Measurements from ENCODE around the gene CDK5.

CDK5 gene

DNA sequence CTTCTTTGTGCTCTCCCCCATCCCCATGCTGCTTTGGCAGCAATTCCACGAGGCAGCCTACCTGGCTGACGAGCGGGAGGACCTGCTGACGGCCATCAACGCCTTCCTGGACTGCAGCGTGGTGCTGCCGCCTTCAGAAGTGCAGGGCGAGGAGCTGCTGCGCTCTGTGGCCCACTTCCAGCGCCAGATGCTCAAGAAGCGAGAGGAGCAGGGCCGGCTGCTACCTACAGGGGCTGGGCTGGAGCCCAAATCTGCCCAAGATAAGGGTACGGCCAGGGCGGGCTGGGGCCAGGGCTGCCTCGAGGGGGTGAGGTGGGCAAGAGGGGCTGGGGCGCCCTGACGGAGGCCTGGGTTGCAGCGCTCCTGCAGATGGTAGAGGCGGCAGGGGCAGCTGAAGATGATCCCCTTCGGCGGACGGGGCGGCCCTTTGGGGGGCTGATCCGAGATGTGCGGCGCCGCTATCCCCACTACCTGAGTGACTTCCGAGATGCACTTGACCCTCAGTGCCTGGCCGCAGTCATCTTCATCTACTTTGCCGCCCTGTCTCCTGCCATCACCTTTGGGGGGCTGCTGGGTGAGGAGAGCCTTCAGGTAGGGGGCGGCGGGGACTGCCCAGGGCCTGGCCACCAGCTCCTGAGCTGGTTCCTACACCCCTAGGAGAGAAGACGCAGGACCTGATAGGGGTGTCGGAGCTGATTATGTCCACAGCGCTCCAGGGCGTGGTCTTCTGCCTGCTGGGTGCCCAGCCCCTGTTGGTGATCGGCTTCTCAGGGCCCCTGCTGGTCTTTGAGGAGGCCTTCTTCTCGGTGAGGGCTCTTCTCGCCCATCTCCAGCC, 13.6 kb upstream of the CDK5 start:
- DNase-seq, result no peak

DNA sequence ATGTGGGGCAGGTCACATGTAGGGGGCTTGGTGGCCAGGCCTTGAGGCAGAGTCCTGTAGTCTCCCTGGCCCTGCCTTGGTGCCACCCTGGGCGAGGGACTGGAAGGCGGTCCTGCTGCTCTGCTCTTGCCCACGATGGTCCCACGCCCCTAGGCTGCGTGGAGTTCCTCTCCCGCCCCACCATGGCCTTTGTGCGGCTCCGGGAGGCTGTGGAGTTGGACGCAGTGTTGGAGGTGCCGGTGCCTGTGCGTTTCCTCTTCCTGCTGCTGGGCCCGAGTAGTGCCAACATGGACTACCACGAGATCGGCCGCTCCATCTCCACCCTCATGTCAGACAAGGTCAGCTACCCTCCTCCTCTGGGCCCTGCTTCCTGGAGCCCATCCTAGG, 12.9 kb upstream of the CDK5 start:
- DNase-seq, result no peak

DNA sequence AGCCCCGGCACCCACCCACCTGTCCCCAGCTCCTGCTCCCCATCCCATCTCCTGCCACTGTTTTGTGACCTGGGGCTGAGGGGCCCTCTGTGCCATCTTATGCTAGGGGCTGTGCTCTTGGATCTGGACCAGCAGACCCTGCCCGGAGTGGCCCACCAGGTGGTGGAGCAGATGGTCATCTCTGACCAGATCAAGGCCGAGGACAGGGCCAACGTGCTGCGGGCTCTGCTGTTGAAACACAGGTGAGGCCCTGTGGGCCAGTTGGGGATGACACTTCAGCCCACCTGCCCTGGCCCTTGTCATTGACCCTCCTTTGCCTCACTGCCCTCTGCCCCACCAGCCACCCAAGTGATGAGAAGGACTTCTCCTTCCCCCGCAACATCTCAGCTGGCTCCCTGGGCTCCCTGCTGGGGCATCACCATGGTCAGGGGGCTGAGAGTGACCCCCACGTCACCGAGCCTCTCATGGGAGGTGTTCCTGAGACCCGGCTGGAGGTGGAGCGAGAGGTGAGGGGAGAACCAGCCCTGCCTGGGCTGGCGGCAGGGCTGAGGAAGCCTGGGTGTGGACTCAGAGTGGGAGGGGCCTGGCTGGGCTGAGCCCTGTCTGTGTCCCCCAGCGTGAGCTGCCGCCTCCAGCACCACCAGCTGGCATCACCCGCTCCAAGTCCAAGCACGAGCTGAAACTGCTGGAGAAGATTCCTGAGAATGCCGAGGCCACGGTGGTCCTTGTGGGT, 12.3 kb upstream of the CDK5 start:
- no peak for DNase-seq

DNA sequence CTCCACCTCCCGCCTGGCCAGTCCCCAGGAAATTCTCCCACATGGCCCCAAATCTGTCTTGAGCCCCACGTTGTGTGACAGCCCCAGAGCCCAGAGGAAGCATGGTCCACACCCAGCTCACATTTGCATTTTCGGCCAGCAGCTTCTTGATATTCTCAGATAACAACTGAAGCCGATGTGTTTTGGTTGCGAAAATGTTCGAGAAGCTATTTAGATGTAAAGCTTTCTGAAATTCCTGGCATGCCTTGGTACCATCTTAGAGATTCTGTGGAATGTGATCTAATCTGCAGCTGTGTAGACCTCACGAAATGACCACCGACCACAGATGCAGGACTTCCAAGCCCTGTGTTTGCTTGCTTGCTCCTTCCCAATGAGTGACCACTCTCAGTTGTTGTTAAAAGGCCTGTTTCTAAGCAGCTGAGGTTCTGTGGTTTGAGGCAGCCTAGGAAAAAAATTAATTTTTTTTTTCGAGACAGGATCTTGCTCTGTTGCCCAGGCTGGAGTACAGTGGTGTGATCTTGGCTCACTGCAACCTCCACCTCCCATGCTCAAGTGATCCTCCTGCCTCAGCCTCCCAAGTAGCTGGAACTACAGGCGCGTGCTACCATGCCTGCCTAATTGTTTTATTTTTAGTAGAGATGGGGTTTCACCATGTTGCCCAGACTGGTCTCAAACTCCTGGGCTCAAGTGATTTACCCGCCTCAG, 10.5 kb upstream of the CDK5 start:
- DNase-seq, result no peak

DNA sequence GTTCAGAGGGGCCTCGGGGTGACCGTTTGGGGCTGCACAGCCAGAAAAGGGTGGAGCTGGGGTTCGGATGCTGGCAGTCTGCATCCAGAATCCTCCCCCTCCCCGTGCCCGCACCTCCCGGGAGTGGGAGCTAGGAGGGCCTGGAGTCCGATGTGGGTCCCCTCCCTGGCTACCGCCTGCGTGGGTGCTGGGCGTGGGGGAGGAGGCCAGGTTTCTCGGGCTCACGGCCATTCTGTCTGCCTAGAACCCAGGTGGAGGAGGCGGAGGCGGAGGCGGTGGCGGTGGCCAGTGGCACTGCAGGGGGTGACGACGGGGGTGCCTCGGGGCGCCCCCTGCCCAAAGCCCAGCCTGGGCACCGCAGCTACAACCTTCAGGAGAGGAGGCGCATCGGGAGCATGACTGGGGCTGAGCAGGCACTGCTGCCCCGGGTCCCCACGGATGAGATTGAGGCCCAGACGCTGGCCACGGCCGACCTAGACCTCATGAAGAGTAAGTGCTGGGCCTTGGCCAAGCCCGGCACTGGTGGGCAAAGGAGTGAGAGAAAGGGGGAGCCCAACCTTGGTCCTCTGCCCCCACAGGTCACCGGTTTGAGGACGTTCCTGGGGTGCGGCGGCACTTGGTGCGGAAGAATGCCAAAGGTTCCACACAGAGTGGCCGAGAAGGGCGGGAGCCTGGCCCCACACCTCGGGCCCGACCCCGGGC, 8.7 kb upstream of the CDK5 start:
- no peak for DNase-seq

DNA sequence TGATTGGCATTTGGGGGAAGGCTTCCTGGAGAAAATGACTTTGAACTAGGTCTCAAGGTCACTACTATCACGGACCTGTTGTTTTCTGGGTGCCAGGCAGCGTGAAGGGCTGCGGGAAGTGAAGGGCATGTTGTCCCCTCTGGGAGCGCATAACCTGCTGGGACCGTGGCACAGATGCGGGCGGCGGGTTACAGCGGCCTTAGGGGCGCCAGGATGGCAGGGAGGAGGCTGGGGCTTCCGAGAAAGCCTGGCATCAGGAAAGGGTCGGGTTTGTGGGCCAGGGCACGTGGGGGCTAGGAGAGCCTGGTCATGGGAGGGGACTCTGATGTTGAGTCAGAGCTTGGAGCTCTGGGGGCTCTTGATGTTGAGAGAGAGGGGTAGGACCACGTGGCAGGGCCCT, 7.8 kb upstream of the CDK5 start:
- no peak for DNase-seq

DNA sequence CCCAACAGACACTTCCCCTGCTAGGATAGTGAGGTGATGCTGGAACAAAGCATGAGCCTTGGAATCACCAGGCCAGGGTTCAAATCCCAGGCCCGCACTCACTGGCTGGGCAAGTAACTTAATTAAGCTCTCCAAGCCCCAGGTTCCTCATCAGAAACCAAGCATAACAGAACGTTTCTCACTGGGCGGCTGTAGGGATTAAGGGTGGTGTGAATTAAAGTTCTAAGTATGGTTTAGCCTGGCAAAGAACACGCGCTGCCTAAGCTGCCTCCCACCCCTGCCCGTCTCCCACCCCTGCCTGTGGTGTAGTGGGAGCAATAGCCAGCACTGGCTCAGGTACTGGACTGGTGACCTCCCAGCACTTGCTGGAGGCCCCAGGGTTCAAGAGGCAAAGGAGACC, 7.3 kb upstream of the CDK5 start:
- no peak for DNase-seq

DNA sequence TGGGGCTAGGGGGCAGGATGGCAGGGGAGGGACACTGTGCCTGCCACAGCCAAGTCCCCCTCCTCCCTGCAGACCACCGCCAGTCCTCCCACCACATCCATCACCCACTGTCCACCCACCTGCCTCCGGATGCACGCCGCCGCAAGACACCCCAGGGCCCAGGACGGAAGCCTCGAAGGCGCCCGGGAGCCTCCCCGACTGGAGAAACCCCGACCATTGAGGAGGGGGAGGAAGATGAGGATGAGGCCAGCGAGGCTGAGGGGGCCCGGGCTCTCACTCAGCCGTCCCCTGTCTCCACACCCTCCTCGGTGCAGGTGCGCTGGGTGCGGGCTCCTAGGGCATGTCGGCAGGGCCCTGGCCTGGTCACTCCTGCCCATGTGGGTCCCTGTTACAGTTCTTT, 6.8 kb upstream of the CDK5 start:
- DNase-seq, result no peak

DNA sequence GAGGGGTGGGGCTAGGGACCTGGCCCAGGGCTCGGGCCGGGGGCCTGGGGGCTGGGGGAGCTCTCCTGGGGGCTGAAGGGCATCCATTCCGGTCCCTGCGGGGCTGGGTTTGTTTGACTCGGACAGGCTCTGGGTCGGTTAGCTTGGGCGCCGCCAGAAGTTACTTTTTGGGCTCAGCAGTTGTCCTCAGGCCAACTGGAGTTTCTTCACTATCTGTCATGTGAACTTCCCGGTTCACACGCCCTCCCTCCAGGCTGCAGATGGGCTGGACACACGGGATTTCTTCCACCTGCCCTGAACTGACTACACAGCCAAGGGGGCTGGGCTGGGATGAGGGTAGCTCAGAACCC, 5.5 kb upstream of the CDK5 start:
- no peak for DNase-seq

DNA sequence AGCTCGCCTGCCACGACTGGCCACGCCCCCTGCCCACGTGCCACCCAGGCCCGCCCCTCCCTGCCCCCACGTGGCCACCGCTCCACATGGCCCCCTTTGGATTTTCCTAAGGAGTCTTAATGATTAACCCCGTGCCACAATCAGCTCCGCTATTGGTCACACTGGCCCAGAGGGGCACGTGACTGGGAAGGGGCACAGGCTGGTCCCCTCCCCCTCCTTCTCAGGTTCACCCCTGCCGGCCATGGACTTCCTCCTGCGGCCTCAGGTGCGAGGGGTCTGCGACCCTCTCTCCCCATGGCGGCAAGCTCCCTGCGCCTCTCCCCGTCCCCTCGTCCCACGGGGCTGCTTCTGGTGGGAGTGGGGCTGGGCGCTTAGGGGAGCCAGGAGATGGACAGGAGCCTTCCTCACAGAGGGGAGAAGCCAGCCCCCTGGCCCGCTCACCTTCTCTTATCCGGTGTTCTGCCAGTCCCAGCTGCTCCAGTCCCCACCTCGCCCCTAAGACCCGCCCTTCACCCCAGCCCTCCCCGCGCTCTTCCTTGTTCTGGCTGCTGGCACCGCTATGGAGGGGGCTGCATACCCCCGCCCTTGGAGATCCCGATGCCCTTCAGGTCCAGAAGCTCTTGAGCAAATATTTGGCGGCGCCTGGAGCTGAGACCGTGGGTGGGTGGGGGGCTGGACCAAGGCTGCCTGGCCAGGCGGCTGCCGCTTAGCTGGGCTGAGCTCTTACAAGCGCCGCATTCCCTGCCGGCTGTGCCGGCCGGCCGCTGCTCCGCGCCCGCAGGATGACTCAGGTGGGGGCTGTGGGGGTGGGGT, 4.9 kb upstream of the CDK5 start:
- DNase-seq, result no peak

DNA sequence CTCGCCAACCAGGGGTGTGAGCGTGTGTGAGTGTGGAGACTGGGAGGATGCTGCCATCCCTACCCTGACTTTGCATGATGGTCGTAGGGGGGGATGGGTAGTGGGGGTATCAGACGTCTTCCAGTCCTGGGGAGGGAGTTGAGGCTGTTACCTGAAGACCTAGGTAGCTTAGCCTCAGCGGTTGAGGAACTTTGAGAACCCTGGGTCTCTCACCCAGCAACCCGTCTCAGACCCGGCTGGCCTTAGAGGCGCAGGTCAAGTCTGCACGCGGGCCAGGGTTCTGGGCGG, 4.4 kb upstream of the CDK5 start:
- no peak for DNase-seq

DNA sequence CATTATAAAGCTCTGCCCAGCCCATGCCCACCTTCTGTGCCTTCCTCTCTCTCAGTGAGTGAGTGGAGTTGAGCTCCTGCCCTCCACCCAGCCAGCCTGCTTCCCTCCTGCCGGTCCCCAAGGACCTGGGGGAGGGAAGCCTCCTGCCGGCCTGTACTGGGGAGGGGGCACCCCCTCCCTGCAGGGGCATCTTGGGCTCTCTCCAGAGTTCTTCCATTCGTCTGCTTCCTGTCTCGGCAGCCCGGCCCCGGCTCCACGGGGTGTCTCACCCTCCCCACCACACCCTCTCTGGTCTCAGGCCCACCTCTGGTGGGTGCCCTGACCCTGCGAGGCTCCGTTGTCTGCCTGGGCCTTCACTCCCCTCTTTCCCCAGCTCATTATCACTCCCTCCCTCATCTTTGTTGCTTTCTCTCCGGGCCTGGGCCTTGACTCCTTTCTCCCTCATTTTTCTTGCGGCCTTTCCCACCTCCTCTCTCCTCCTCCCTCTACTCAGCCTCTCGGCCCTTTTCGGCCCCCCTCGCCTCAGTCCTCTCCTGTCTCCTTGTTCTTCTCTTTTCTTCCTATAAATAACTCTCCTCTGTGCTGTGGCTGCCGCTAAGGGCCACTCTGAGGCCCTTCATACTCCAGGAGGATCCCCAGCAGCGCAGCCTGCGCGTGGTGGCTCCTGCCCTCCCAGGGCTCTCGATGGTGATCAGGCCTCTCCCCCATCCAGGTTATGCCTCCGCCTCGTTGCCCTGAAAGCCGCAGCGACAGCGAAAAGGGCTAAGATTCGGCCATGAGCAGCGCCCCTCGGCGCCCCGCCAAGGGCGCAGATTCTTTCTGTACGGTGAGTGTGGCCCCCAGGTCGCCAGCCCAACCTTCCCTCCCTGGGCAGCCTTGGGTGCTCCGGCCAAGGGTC, 3.8 kb upstream of the CDK5 start:
- DNase-seq, result no peak

DNA sequence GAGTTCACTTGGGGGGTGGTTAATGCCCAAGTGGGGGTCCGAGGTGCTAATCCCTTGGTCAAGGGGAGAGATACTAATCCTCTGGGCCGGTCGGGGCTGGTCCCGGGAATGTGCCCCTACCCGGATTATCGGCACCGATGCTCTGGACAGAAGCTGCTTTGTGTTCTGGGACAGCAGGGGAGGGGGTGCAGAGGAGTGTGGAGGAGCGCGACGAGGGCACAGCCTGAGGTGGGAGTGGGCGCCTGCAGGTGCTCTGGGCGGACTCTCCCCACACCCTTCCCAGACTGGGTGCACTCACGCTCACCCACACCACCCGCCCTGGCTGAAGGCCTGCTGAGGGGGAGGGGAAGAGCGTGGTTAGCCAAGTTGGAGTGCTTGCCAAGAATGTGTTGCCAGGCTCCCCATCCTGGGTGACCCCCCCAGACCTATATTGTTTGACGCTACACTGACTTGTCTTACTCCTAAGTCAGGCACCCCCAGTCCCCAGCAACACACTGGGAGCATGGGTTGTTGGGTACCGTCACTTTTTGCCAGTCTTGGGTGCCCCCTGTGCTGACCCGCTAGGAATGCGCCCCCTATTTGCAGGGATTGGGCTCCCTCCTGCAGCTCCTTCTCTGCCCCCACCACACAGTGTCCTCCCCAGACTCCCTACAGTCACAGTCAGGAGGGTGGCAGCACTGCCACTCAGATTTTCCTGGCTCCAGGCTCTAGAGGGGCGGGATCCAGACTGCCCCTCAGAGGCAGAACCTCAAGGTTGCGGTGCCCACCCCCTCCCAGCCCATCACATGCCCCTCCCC, 2.9 kb upstream of the CDK5 start:
- no peak for DNase-seq

DNA sequence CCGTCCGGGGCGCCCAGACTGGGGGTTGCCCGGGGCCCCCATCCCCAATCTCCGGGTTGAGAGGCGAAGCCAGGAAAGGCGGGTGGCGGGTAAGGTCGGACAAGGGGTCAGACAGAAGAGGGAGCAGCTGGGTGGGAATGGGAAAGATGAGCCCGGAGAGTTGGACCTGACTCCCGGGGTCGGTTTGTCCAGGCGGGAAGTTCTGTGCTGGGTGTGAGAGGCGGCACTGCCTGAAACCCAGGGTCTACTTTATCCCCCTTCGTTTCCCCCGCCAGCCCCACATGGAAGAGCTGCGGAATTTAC, 2.4 kb upstream of the CDK5 start:
- no peak for DNase-seq

DNA sequence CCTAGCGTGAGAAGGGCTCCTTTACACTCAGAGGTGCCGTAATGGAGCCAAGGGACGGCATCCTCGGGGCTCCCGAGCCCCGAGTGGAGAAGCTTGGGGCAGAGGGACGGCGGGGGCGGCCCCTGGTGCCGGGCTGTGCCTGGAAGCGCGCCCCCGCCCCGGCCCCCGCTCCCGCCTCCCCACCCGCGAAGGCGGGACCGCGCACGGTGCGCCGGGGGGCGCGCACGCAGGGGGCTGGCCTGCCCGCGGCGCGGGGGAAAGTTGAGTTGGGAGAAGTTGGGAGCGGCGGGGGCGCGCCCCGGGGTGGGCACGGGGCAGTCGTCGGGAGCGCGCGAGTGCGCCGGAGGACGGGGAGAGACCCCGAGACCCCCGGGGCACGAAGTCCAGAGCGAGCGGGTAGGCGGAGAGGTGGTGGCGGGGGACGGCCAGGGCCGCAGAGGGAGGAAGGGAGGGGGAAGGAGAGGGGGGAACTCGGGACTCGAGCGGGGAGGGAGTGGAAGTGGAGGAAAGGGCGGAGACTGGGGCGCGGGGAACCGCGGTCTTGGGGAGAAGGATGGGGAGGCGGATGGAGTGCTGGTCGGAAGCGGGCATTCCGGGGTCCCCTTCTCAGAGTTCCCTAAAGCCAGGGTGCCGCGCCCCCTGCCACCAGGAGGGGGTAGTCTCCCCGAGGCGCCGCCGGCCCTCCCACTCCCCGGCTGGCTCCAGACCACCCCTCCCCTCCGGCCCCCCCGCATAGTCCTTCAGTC, 1.8 kb upstream of the CDK5 start, which contains the start of gene SLC4A2:
SLC4A2 (plus strand) TSS at position 223 of the 746 bp plus-strand sequence. CDS start 2,399 bp downstream, outside the sequence.
- peak; percentile 70 for DNase-seq

DNA sequence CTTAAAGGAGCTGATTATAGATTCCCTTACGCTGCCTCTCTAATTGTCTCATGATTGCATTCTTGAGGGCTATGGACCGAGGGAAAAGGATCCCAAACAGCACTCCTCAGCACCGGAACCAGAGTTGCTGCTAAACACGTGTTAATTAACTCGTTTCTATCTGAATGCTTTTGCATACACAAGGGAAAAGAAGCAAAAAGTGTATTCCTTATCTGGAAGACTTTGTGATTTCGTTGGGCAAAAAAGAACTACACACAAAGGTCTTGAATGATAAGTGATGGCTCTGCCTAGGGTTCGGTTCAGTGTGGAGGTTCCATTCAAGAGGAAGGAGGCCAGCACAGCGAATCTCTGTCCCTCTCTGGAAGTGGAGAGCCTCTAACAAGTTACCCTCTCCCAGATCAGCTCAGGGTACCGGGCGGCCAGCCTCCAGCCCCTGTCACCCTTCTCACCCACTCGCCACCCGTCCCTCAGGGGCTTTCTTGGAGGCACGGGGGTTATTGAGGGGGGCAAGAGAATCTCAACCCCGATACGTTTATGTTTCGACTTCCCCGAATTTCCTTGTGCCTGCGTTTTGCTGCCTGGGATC, 1.2 kb upstream of the CDK5 start:
- no peak for DNase-seq

DNA sequence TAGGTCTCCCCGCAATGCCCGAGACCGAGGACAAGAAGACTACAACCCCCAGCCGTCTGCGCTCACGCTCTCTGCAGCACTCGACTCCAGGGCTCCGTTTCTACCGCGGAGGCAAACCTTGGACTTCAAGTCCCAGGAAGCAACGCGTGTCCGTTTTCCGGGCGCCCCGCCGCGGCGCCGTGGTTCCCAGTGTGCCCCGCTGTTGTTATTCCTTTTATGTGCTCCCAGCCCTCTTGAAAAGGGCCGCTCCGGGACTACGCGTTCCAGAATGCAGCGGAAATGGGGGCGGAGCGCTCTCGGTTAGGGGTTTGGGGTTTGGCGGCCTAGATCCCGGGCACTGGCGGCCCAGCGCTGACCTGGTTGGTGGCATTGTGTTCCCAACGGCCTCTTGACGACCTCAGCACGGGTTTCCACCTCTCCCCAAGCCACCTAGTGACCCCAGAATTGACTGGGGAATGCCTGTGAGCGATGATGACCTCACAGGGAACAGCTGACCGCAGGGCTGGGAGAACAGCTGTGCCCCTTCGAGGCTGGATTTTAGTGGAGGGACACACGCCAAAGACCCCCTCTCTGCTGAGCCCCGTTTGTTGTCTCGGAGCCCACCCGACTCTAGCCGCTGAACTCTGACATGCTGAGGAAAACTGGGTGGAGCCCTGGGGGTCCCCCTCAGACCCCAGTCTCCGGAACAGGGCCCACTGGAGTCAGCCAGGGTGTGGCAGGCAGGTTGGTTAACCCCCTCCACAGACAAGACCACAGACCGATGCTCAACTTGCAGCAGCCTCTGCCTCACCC, 488 bp upstream of the CDK5 start:
- DNase-seq, result peak; percentile 90

DNA sequence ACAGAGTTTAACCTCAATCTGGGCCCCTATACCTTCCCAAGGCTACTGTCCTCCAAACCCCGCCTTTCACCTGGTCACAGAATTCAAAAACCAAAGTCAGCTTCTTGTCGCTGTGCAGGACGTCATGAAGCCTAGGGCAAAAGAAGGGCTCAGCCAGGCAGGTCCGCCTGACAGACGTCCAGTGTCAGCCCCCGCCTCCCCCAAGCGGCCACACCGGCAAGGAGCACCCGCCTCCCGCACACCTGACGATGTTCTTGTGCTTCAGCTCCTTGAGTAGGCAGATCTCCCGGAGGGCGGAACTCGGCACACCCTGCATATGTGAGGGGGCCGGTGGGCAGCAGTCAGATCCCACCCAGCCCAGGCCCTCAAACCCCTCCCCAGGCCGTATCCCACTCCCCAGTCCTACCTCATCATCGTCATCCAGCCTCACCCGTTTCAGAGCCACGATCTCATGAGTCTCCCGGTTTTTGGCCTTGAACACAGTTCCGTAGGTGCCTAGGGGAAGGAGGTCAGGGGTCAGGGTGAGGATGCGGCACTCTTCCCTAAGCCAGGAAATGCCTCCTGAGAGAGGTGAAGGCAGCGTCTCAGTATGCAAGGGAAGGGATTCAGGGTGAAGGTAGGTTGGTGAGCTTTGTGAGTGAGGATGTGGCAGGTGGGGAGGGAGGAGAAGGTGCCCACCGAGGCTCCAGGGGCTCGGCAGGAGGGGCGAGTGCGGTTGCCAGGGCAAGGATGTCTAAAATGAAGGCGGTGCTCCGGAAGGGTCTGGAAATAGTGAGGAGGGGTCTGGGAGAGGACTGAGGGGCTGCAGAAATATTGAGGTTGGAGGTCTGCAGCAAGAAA, 811 bp downstream of the CDK5 start:
- no peak for DNase-seq

Measured in activated CD4-positive, CD25-positive, alpha-beta regulatory T cell treated with anti-CD3 and anti-CD28 coated beads, Interleukin-2, amount 50 U/mL, for 72 hours (primary cell).